Uterus (tissue), 4 donors: Measurements from ENCODE around the gene NINL. TPM values are rescaled to one million over a fixed set of nuclear protein-coding genes. Genes with fewer than 3 reads are reported as not detected.

Source experiments
- DNase-seq, 2 donors: peaks; one replicate each; pipeline ENCODE4 v3.0.0-alpha.2; 2019 to 2020
- H3K27ac ChIP-seq, 2 donors: fragments of 200-600 bp; sonication (generic); 1 replicate in 1 of 2; 2 replicates in 1 of 2; pipeline ENCODE4 v1.5.1; 2016 to 2018
- H3K27me3 ChIP-seq, 2 donors: fragments of 200-600 bp; sonication (generic); one replicate each; pipeline ENCODE4 v1.5.1; 2018 to 2019; ENCODE audit warnings: control low read depth in 1 of 2
- H3K36me3 ChIP-seq, 2 donors: fragments of 200-600 bp; sonication (generic); one replicate each; pipeline ENCODE4 v1.5.1; 2019; ENCODE audit warnings: control low read depth in 1 of 2
- H3K4me1 ChIP-seq, 2 donors: fragments of 200-600 bp; sonication (generic); one replicate each; pipeline ENCODE4 v1.5.1; 2018 to 2019; ENCODE audit warnings: control low read depth in 1 of 2
- H3K4me3 ChIP-seq, 2 donors: fragments of 200-600 bp; sonication (generic); 1 replicate in 1 of 2; 2 replicates in 1 of 2; pipeline ENCODE4 v1.5.1; 2018 to 2019; ENCODE audit warnings: mild to moderate bottlenecking in 1 of 2
- H3K9me3 ChIP-seq, 2 donors: fragments of 200-600 bp; sonication (generic); one replicate each; pipeline ENCODE4 v1.5.1; 2019; ENCODE audit warnings: control low read depth in 1 of 2
- POLR2A ChIP-seq, 2 donors: fragments of 450-650 bp; IDR thresholded peaks; one replicate each; pipeline ENCODE4 v1.6.1; 2016; ENCODE audit warnings: antibody characterized with exemption in 2 of 2, mild to moderate bottlenecking in 1 of 2, moderate library complexity in 1 of 2
- intact Hi-C: fragments of 100-400 bp; cut with DNase I; formaldehyde crosslinking; loops from one replicate; pipeline ENCODE4 v1.15.1; 2023; ENCODE audit warnings: low total_unique reads
- total RNA-seq, 4 donors: library from RNA; depleted of rRNA in 3 of 4; stranded (reverse); fragments of >200 nt in 3 of 4; gene quantifications; one replicate each; pipeline versions ENCODE4 v1.1.0 to v1.2.4, GENCODE V29; 2014 to 2023
- TF ChIP-seq, protein P1 (sequence below), 4 experiments: fragments of 200-600 bp in 2 of 4; fragments of 450-650 bp in 2 of 4; sonication (generic) in 2 of 4; IDR thresholded peaks; one replicate each; pipeline ENCODE4 v1.5.1; 2016 to 2019; ENCODE audit warnings: antibody characterized with exemption in 4 of 4, mild to moderate bottlenecking in 2 of 4, moderate library complexity in 1 of 4
- donor health status: DM: yes; HTN: yes; CAD: no.

NINL gene
- total RNA-seq, 4 donors from 2014 or later: 5.0 to 22.3 (median 14.7) TPM

DNA sequence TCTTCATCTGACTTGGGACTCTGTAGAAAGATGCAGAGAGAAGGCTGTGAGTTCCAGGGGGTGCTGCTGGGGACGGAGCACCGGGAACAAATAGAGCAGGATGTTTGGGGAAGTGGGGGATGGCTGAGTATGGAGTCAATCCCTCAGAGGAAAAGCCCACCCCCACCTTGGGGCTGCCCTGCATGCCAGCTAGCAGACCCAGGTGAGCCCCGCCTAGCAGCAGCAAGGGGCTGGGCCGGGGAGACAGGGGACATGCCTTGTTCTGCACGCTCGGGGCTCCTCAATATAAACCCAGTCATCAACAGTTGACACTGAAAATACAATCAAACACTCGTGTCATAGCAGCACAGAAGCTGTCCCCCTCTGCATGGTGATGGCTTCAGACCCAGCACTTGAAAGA lies 74.6 kb downstream of the NINL start:
- intact Hi-C loops: no loop called here
- H3K9me3 ChIP-seq: peaks cover 0 to 7% of the 10 kb centered on the region in 2 donors
- no peaks in the 10 kb centered on the region for H3K27me3 ChIP-seq
- no peak for DNase-seq
- no peaks in the 10 kb centered on the region for H3K4me1 ChIP-seq
- H3K27ac ChIP-seq: no peak overlapping the region
- H3K36me3 ChIP-seq: no peaks in the 10 kb centered on the region
- no peak overlapping the region for H3K4me3 ChIP-seq
- TF ChIP-seq POLR2A (IDR thresholded peaks at IDR 0.05): no peak
- TF ChIP-seq, protein P1, sequence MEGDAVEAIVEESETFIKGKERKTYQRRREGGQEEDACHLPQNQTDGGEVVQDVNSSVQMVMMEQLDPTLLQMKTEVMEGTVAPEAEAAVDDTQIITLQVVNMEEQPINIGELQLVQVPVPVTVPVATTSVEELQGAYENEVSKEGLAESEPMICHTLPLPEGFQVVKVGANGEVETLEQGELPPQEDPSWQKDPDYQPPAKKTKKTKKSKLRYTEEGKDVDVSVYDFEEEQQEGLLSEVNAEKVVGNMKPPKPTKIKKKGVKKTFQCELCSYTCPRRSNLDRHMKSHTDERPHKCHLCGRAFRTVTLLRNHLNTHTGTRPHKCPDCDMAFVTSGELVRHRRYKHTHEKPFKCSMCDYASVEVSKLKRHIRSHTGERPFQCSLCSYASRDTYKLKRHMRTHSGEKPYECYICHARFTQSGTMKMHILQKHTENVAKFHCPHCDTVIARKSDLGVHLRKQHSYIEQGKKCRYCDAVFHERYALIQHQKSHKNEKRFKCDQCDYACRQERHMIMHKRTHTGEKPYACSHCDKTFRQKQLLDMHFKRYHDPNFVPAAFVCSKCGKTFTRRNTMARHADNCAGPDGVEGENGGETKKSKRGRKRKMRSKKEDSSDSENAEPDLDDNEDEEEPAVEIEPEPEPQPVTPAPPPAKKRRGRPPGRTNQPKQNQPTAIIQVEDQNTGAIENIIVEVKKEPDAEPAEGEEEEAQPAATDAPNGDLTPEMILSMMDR (IDR thresholded peaks at IDR 0.05): no peak

DNA sequence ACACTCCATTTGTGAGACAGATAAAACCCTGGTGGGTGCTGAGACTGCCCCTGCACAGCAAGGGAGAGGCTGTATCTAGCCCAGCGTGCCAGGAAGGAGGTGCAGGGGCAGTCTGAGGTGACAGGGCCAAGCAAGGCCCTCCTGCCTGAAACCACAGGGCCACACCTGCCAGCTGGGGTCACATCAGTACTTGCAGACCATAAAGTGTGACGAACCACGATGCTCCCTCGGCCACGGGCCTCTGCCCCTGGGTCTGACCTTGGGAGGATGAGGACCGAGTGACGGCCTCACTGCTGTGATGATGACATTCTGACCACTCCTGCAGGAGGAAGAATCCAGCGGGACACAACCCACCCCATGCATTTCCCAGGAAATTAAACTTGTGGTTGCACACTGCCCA lies 75.1 kb downstream of the NINL start:
- TF ChIP-seq POLR2A (IDR thresholded peaks at IDR 0.05): no peak
- TF ChIP-seq, protein P1 (IDR thresholded peaks at IDR 0.05): no peak
- H3K27ac ChIP-seq: no peak overlapping the region
- H3K4me1 ChIP-seq: no peaks in the 10 kb centered on the region
- DNase-seq: no peak
- peaks cover 0 to 7% of the 10 kb centered on the region in 2 donors for H3K9me3 ChIP-seq
- H3K36me3 ChIP-seq: no peaks in the 10 kb centered on the region
- intact Hi-C loops: no loop called here
- no peaks in the 10 kb centered on the region for H3K27me3 ChIP-seq
- no peak overlapping the region for H3K4me3 ChIP-seq

DNA sequence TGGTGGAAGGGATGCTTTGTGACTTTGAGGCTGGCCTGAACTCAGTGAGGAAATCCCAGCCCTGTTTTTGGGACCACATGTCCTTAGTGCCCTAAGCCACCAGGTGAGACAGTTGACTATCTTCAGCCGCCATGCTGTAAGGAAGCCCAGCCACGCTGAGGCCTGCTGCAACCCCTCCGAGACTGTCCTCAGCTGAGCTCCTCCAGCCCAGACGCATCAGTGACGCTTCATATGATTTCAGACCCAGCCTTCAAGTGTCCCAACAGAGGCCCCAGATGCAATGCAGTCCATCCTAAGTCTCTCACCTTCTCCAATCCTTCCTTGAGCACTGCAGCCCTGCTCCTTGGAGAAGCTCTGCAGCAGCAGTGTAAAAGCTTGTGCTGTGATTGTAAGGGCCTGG lies 76.2 kb downstream of the NINL start:
- H3K36me3 ChIP-seq: no peaks in the 10 kb centered on the region
- H3K9me3 ChIP-seq: no peaks in the 10 kb centered on the region
- DNase-seq: no peak
- no peak for TF ChIP-seq POLR2A (IDR thresholded peaks at IDR 0.05)
- TF ChIP-seq, protein P1 (IDR thresholded peaks at IDR 0.05): no peak
- no peak overlapping the region for H3K27ac ChIP-seq
- intact Hi-C loops: no loop called here
- no peaks in the 10 kb centered on the region for H3K27me3 ChIP-seq
- no peak overlapping the region for H3K4me3 ChIP-seq
- no peaks in the 10 kb centered on the region for H3K4me1 ChIP-seq

DNA sequence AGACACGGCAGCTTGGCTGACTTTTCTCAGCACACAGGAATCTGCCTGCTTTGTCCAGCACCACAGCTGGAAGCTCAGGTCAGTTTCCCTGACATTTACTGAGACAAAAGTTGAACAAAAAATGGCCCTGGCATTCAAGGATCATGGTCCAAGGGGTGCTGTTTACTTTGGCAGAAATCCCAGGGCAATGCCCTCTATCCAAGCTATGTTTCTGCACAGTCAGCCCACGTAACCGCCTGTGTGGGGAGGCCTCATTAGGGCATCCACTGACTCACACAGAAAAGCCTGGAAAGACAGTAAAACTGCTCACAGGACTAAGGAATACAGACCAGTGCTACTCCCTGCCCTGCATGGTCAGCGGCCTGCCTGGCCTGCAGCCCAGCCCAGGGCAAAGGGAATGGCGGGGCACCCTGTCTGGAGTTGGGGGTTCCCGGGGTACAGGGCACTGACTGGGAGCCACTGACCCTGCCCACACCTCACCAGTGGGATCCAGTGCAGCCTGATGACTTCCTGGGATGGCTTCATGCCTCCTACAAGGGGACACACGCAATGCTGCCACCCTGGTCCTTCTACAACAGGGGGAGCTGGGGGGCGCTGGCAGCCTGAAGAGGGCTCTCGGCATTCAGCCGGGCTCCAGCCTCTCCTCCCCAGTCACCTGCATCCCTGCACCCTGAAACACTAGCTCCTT lies 77.1 kb downstream of the NINL start:
- Histone ChIP-seq H3K9me3 (no peaks in the 10 kb centered on the region), H3K27ac (peak overlapping the region in 1 of 2 donors; percentile 45), H3K4me3 (no peak overlapping the region), H3K4me1 (no peaks in the 10 kb centered on the region), H3K36me3 (no peaks in the 10 kb centered on the region), H3K27me3 (no peaks in the 10 kb centered on the region)
- intact Hi-C loops: no loop called here
- DNase-seq: no peak
- TF ChIP-seq, protein P1 (IDR thresholded peaks at IDR 0.05): no peak
- no peak for TF ChIP-seq POLR2A (IDR thresholded peaks at IDR 0.05)

DNA sequence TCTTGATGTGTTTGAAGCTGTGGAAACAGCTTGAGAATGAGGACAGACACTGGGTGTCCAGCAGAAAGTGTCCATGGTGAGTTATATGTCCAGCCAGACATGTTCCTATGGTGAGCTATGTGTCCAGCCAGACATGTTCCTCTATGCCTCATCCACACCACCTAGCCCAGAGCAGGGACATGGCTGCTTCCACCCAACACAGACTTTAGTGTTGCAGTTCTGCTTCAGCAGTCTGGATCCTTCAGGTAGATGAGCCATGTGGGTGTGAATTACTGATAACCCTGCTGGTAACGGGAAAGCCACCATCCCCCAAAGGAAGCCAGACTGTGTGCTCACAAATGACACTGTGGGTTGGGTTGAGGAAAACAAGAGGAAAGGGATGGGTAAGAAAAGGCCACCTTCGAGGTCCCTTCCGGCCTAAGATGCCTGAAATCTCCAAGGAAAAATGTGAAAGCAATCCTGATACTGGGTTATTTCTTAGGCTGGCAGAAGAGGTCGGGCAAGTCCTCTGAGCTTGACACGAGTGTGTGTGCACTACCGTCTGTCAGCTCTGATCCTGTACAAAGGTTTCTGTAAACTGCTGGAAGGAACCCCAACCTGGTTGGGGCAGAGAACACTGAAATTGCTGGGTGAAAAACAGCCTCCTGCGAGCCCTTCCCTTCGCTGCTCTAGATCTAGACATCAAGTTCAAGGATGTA lies 77.8 kb downstream of the NINL start:
- intact Hi-C loops: no loop called here
- H3K4me3 ChIP-seq: no peak overlapping the region
- no peak for DNase-seq
- H3K4me1 ChIP-seq: no peaks in the 10 kb centered on the region
- H3K36me3 ChIP-seq: no peaks in the 10 kb centered on the region
- peak overlapping the region in 1 of 2 donors; percentile 45 for H3K27ac ChIP-seq
- no peaks in the 10 kb centered on the region for H3K27me3 ChIP-seq
- TF ChIP-seq, protein P1 (IDR thresholded peaks at IDR 0.05): no peak
- TF ChIP-seq POLR2A (IDR thresholded peaks at IDR 0.05): no peak
- no peaks in the 10 kb centered on the region for H3K9me3 ChIP-seq
